ENCODE measurements around the gene MDK.

Gene MDK

DNA sequence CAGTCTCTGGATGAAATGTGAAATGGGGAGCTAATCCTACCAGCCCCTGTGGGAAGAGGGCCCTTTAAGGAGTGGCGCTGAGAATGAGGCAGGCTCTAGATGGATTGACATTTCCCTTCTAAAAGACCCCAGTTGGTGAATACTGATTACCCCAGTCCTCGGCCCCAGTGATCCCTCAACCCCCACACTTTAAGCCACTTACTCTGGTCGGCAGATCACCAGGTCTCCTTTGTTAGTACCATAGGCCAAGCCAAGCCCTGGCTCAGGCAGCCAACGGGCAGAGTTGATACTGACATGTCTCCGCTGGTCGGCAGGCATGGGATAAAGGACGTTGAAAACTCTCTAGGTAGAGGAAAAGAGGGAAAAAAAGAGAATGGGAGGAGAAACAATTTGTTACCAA lies 36.2 kb downstream of the MDK start:
- no peak overlapping the region for H3K4me3 ChIP-seq (ENCODE audit: low read depth, low read length)
- no peak for DNase-seq (ENCODE audit: low read depth)
- TF ChIP-seq, protein P1, sequence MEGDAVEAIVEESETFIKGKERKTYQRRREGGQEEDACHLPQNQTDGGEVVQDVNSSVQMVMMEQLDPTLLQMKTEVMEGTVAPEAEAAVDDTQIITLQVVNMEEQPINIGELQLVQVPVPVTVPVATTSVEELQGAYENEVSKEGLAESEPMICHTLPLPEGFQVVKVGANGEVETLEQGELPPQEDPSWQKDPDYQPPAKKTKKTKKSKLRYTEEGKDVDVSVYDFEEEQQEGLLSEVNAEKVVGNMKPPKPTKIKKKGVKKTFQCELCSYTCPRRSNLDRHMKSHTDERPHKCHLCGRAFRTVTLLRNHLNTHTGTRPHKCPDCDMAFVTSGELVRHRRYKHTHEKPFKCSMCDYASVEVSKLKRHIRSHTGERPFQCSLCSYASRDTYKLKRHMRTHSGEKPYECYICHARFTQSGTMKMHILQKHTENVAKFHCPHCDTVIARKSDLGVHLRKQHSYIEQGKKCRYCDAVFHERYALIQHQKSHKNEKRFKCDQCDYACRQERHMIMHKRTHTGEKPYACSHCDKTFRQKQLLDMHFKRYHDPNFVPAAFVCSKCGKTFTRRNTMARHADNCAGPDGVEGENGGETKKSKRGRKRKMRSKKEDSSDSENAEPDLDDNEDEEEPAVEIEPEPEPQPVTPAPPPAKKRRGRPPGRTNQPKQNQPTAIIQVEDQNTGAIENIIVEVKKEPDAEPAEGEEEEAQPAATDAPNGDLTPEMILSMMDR (IDR thresholded peaks at IDR 0.05; ENCODE audit: control insufficient read depth, extremely low read depth, insufficient read depth): no peak

DNA sequence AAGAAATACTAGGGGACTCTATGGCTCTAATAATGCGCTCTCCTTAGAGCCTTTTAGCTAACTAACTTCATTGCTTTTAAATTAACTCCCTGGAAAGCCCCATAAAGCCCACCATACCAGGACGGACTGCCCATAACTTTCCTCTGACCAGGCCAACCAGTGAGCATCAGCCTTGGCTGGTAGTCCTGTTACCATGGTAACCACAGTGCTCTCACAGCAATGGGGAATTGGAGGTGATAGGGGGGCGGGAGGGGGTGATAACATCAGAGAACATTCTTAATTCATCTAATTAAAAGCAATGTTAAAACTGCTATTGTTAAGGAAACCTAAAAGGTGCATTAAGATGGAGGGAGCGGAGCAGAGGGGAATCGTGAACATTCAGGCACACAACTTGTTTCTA lies 37.3 kb downstream of the MDK start:
- no peak overlapping the region for H3K4me3 ChIP-seq (ENCODE audit: low read depth, low read length)
- DNase-seq (ENCODE audit: low read depth): no peak
- TF ChIP-seq, protein P1 (IDR thresholded peaks at IDR 0.05; ENCODE audit: control insufficient read depth, extremely low read depth, insufficient read depth): no peak

DNA sequence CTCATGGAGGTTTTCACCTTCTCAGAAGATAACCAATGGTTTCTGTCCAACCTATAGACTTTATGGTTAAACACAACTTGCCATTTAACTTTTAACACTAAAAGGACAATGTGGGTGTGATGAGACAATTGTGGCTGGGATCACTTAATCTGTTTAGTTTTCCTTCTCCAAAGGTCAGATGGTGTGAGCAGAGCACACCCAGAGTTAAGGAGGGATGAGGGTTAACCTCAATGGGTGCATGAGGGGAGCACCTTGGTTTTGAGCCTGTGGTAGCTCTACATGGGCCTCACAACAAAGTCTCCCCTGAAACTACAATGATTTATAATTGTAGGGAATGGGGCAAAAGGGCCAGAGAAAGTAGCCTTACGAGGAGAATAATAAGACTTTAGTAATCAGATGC lies 39.0 kb downstream of the MDK start:
- no peak overlapping the region for H3K4me3 ChIP-seq (ENCODE audit: low read depth, low read length)
- TF ChIP-seq, protein P1 (IDR thresholded peaks at IDR 0.05; ENCODE audit: control insufficient read depth, extremely low read depth, insufficient read depth): no peak

DNA sequence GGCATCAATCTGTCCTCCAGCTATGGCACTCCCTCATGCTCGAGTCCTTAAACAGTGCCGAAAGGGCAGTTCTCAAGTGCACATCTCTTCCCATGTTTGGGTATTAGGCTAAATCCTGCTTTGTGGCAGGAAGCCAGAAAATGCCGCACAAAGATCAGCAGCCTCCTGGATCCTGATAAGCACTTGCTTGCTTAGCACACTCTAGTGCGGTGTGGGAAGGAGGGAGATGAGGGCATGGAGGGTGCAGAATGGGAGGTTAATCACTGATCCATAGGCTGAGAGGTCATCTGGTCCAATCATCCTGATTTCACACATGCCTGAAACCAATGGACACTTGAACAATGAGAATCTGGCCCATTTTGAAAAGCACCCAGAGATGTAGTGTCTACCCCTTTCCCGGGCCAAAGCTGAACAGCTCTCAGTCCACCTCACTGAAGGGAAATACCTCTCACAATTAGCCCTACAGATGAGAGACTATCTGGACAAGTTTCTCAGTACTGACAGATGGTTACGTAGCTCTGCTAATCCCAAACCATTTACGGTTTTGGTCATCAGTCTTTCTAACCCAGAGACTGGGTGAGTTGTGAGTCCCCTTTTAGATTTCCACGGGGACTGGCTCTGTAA lies 39.9 kb downstream of the MDK start:
- no peak overlapping the region for H3K4me3 ChIP-seq (ENCODE audit: low read depth, low read length)
- TF ChIP-seq, protein P1 (IDR thresholded peaks at IDR 0.05; ENCODE audit: control insufficient read depth, extremely low read depth, insufficient read depth): no peak
- no peak for DNase-seq (ENCODE audit: low read depth)

More for the DNA sequence above, 39.0 kb downstream of the MDK start:
- no peak for DNase-seq (ENCODE audit: low read depth)

DNA sequence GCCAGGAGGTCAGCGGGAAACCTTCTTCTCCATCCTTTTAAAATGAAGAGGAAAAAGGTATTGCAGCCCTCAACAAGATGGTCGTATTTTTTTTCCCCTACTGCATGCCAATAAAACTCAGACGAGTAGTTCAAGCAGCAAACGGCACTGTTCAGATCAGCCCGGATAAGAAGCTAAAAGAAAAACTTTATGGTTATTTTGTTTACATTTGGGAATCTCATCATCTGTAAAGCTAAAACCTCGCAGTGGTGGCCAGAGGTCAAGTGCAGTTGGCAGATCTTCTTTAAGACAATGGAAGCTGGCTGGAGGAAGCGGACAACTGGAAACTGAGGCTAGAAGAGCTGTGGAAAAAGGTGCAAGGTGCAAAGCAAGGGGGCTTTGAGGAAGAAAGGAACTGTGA lies 41.1 kb downstream of the MDK start:
- TF ChIP-seq, protein P1 (IDR thresholded peaks at IDR 0.05; ENCODE audit: control insufficient read depth, extremely low read depth, insufficient read depth): no peak
- H3K4me3 ChIP-seq (ENCODE audit: low read depth, low read length): no peak overlapping the region

DNA sequence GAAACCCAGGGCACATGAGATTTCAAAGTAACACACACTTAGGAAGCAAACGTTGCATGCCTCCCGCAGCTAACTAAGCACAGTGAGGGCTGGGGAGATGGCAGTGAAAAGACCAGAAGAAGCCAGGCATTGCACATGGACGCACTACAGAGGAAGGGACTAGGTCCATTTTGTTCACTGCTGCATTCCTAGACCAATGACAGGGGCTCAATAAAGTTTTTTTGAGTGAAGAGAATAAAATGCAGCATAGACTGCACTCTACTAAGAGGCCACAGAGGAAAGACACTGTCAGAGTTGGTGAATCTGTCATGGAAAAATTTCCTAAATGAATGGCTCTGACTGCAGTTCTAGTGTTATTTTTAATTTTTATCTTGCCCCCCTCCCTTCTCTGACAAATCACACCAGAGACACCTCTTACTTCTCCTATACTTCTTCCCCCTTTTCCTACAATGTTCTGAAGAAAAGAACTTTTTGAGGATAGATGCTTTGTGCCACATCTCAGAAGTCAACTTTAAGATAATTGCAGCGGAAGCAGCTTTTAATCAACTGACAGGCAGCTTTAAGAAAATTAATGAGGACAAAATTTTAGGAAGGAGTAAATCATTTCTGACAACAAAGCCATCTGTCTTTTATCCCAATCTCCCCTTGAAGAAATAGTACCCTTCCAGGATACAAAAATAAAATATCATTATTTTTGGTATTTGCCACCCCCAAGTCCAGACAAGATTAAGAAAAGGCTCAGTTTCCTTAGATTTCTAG lies 44.9 kb downstream of the MDK start:
- H3K4me3 ChIP-seq (ENCODE audit: low read depth, low read length): no peak overlapping the region
- TF ChIP-seq, protein P1 (IDR thresholded peaks at IDR 0.05; ENCODE audit: control insufficient read depth, extremely low read depth, insufficient read depth): no peak
- DNase-seq (ENCODE audit: low read depth): no peak

More for the DNA sequence above, 41.1 kb downstream of the MDK start:
- DNase-seq (ENCODE audit: low read depth): peak; percentile 56
